Effector CD4-positive, alpha-beta T cell (primary cell): ENCODE results near the gene MYMK.

ENCODE experiments used
- DNase-seq: peaks from one replicate; pipeline ENCODE4 v3.0.0-alpha.2; 2020

The MYMK gene

DNA sequence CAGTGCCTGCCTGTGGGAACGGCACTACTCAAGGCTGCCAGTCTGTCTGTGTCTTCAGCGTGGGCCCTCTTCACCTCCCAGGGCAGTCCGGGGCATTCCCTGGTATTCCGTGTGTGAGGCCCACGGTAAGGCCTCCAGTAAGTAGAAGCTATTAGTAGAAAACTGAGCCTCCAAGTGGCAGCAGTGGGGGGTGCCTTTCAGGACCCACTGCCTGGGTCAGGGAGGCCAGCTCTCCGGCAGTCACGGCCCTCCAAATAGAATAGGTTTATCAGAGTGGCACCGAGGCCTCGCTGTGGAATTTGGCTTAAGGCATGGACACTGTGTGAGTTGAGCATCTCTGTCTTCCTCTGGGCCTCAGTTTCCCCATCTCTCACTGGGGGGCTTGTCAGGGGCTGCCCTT is 32.8 kb upstream of the MYMK start:
- DNase-seq: no peak

DNA sequence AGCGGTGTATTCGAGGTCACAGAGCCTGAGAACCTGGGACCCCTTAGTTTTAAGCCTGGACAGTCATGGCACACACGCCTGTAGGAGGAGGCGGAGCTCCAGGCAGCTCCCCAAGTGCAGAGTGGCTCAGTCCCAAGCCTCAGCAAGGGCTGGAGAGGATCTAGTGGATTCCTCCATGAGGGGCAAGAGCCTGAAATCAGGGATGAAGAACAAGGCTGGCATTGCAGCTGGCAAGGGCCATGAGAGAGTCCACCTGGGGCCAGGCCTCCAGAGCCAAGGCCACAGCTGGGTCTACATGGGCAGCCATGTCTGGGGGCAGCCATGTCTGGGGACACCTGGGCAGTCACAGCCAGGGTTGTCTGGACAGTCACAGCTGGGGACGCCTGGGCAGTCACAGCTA is 31.6 kb upstream of the MYMK start:
- no peak for DNase-seq

DNA sequence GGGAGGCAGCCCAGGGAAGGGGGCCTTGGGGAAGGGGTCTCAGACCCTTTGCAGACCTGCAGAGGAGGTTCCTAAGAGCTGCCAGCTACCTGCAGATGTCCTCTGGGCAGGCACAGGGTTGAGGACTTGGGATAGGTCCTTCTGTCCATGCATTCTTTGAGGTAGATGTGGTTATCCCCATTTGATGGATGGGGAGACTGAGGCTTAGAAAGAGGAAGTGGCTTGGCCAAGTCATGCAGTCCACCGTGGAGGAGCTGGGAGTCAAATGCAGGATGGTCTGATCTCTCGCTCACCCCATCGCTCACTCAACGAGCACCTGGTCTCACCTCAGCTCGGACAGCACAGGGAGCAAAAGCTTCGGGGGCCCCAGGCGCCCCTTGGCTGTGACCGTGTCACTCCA is 30.0 kb upstream of the MYMK start:
- no peak for DNase-seq

DNA sequence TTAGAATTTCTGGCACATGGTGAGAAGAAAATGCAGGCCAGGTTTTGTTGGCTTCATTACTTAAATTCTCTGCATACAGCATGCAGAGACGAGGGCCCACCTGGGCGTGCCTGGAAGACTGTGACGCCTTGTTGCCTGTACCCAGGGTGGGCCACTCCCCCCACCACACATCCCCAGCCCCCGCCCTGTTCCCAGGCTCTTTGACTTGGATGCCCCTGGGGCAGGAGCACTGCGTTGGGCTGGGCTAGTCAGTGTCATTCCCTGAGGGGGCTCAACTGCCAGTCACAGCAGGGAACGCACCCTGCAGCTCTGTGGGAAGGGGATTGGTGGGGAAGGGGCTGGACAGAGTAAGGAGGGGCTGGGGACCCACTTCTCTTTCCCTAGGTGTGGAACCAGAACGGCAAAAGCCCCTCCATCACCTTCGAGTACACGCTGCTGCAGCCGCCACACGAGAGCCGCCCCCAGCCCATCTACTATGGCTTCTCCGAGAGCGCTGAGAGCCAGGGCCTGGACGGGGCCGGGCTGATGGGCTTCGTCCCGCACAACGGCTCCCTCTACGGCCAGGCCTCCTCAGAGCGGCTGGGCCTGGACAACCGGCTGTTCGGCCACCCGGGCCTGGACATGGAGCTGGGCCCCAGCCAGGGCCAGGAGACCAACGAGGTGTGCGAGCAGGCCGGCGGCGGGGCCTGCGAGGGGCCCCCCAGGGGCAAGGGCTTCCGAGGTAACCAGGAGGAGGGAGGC is 29.4 kb upstream of the MYMK start:
- DNase-seq: no peak

DNA sequence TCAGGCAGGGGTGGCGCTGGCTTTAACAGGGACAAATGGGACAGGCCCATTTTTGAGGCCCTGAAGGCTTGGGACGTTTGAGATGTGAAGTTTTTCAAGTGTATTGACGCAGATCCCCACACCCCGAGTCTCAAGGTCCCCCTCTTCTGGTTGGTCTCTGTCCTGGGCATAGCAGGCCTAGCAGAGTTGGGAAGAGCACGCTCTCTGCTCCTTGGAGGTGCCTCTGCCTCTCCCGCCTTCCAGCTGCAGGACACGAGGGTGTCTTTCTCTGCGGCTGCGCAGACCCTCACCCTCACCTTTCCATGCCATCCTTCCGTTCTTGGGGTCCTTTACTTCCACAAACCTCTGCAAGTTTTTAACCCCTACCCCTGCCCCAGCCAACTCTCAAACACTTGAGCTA is 28.4 kb upstream of the MYMK start:
- no peak for DNase-seq

DNA sequence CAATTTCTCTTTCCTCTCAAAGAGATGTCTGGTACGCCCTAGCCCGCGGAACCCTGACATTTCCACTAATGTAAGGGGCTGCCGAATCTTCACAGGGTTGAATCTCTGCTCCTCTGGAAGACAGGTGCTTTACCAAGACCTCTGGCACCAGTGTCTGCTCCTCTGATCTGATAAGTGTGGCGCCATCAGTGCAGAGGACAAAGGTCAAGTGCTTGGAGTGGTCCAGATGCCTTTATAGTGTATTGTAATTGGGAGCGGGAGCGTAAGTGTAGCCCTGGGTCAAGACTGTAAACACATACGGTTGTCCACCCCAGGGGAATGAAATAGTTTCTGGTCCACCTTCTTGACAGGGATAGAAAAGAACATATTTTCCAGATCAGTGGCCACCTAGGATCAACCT is 27.5 kb upstream of the MYMK start:
- DNase-seq: no peak

DNA sequence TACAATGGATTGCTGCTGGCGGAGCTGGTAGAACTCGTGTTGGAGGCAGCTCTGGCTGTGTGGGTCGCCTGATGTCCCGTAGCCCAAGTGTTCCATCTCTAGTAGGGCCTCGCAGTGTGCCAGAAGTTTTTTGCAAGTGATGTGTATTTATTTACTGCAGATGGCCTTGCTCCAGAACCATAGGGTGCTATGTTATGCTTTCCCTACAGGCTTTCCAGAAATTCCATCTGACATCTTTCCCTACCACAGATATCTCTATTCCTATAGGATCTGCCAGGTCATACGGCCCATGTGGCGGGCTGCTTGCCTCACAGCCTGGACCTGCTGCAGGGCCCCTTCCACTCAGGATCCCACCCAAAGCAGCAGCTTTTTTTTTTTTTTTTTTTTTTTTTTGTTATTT is 26.7 kb upstream of the MYMK start:
- no peak for DNase-seq

DNA sequence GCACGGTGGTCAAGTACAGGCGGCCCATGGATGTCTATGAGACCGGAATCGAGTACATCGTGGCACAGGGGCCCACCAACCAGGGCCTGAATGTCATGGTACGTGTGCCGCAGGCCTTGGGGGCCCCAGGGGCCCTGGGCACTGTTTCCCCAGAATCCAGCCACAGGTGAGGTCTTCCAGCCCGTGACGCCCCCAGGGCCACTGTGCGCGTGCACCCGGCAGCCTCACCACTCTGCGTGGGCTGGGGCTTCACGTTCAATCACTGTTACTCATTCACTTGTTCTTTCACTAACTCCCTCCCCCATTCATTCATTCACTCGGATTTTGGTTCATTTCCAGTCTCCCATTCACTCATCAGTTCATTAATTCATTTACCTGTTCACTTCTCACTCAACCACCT is 22.4 kb upstream of the MYMK start:
- no peak for DNase-seq

DNA sequence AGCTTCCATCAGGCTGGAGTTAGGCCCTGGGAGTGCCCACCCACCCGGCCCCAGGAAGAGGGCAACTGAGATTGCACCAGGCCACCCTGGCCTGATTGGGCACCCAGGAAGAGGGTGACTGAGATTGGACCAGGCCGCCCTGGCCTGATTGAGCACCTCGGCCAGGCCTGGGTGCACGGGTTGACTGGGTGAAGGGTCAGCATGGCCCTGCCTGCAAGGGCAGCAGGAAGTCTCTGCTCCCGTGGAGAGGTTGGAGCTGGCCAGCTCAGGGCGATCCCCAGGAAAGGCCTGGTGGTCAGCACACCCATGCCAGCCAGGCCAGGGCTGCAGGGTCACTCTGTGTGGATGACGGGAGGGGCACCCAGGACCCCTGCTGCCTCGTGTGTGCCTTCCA is 21.5 kb upstream of the MYMK start:
- no peak for DNase-seq

DNA sequence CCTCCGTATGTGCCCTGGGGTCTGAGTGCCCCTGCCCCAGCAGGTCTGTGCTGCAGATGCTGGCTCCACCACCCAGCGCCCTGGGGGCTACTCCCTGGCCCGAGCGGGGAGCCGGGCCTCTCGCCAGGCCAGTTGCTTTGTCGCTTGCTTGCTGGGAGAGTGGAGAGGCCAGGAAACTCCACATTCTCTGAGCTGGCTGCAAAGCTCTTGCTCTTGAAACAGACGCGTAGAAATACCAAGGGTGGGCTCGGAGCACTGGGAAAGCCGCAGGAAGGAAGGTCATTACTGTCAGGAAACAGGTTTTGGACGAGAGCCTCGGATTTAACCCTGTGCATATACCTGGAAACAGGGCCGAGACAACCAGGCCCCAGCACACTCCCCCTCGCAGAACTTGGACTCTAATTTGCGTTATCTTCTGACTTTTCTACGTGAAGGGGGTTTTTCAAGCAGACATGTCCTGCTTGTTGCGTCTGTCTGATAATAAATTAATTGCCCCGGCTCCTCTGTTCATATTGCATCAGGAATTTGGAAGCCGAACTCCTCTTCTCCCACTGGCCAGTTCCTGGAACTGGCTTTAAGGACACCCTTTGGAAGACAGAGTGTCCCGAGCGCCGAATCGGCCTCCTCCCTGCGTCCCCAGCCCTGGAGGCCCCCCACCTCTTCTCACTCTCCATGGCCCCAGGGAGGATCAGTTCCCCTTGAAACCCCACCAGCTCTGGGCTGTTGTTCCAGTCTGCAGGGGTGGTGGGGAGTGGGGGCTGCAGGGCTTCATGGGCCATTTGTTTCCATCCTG is 20.9 kb upstream of the MYMK start:
- DNase-seq: no peak

DNA sequence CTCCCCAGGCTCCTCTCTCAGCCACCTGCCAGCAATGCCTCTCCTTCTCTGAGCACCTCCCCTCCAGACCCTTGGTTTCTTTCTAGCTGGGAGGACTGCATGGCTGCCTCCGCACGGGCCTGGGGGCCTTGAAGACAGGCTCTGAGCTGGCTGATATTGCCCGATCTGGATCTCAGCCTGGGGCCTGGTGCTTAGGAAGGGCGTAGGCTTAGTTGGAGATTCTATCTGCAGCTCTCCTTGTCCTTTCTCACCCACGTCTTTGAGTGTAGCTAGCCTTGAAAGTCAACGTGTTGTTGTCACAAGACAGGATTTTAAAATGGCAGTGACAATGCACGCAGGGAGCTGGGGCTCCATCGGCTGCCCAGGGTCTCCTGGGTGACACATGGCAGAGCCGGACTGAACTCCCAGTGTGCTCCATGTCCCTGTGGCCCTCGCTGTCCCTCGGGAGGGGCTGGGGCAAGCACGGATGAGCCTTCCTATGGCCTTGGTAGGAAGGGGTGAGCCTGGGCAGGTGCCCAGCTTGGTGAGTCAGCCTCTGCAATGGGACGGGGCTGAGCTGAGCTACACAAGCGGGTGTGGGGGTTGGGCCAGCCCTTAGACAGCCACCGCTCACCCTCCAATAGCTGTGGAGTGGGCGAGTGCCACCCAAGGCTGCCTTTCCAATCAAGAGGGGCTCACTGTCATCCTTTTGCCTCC is 19.2 kb upstream of the MYMK start:
- no peak for DNase-seq

DNA sequence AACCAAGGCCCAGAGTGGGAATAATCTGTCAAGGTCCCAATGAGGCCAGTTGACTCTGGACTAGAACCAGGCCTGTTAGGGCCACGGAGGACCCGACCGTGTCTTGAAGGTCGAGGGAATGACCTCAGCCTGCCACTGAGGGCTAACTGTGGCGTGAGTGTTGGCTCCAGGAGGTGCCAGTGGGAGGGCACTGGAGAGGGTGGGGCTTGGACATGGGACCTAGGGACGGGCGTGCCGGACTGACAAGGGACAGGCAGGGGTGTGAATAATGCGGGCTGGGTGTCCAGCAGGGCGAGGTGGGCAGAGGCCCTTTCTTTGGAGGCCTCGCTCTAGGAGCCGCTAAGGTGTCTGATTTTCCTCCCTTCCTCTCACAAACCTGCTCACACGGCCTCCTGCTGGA is 17.2 kb upstream of the MYMK start:
- no peak for DNase-seq

DNA sequence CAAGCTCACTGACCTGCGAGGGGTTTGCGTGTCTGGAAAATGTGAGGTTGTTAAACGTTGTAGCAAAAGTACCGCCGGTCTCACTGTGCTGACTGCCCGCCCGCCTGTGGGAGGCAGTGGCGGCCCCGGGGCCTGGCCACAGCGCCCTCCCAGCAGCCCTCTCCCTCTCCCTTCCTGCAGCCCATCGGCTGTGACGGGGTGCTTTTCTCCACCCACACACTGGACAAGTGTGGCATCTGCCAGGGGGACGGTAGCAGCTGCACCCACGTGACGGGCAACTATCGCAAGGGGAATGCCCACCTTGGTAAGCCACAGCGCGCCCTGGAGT is 15.9 kb upstream of the MYMK start:
- no peak for DNase-seq

DNA sequence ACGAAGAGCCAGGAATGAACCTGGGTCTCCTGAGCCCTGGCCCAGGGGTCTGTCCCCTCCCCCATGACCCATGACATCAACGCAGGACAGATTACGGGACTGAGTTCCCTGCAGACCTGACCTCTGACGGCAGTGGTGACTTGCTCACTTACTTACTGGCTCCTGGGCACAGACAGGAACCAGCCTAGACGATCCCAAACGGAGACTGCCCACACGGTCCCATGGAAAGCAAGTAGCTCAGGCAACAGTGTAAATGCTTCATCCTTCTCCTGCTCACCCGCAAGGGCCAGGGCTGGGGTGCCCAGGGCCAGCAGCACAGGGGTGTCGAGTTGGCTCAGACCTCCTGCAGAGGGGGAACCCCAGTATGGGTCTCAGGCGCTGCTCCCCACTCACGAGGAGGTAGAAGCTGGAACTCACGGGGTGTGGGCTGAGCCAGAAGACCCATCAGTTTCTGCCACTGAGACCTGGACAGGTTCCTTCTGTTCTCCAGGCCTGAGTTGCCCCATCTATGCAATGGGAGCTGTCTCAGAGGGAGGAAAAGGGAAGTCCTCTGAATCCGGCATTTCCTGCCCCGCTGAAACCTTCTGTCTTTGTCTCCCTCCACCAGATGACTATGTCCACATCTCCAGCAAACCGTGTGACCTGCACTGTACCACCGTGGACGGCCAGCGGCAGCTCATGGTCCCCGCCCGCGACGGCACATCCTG is 15.4 kb upstream of the MYMK start:
- DNase-seq: no peak

DNA sequence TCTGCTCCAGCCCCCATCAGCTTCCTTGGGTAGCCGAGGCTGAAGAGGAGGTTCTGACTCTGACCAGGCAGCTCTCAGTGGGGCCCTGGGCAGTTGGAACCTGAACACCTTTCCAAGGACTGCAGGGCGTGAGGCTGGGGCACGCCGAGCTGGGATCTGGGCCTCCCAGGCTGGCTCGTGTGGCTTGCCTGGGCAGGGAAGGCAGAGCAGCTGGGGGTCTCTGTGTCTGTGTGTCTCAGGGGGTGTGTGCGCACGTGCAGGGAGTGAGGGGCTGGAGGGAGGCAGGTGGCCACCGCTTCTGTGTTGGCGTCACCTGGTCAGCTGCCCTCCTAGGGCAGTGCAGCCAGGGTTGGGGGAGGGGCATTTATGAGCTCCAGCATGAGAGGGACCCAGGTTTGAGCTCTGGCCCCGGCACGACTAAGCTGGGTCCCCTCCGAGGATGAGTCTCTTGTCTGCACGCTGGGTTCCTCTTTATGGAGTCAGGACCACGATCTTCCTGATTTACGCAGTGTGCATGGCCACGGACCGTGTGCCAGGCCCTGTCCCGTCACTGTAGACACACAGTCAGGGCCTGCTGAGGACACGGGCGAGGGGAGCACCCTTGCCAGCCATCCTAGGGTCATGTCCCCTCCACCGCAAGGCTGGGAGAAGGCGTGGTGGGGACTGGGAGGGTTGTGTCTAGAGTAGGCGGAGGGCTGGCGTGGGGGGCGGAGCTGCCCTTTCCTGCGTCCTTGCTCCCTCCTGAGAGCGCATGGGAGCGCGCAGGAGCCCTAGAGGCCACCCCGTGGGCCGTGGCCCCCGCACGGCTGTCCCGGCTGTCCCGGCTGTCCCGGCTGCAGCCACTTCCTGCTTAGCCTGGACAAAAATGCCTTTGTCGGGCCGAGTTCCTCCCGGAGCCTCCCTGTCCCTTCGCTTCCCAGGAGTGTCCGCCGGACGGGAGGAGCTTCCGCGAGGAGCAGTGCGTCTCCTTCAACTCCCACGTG is 14.4 kb upstream of the MYMK start:
- DNase-seq: no peak

DNA sequence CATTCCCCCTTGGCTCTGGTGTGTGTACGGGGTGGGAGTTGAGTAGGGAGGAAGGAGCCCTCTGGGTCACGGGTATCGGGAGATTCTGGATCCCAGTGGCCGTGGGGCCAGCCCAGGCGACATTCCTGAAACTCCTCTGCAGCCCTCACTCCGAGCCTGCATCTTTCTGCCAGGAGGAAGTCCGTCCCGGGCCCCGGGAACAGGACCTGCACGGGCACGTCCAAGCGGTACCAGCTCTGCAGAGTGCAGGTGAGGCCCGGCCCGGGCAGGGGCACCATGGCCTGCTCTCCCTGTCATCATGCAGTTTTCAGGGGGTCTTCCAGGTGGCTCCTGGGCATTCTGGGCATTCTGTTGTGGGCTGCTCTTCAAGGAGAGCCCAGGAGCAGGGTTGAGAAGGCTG is 13.4 kb upstream of the MYMK start:
- no peak for DNase-seq

DNA sequence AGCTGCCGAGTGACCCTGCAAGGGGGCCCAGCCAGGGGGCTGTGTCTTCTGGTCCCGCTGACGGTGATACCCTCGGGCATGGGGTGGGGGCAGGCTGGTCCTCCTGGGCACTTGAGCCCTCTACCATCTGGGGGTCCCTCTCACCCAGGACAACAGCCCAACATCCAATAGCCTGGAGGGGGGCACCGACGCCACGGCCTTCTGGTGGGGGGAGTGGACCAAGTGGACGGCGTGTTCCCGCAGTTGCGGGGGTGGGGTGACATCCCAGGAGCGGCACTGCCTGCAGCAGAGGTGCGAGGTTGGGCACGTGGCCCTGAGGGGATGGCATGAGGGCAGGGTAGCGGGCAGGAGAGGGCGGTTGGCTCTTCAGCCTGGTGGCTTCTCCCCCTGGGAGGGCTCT is 12.5 kb upstream of the MYMK start:
- no peak for DNase-seq

DNA sequence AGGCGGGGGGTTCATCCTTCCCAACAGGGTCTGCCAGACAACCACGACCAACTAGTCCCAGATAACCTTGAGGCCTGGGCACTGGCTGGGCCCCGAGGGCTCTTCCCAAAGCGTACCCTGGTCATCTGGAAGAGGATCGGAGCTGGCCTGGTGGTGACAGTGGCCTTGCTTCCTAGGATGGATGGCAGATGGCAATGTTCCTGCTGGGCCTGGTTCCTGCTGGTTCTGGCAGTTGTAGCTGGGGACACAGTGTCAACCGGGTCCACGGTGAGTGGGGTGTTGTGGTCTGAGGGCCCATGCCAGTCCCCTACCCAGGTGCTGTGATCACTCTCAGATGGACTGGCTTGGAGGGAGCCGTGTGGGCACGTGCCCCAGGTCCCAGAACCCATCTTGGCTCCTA is 11.8 kb upstream of the MYMK start:
- DNase-seq: no peak

DNA sequence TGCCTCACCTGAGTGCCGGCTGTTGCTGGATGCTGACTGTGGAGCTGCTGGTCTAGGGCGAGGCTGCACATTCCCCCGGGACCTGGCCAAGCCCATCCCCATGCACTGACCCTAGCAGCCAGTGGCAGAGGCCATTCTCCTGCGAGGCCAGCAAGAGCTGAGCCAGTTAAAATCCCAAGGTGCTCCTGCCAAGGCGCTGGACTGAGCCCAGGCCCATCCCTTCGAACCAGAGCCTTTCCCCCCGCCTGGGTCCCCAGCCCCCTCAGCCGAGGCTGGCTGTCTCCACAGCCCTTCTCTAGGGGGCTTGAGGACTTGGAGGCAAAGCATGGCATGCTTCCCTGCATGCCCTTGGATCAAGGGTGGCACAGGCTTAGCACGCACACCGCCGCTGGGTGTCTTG is 11.3 kb upstream of the MYMK start:
- DNase-seq: no peak

DNA sequence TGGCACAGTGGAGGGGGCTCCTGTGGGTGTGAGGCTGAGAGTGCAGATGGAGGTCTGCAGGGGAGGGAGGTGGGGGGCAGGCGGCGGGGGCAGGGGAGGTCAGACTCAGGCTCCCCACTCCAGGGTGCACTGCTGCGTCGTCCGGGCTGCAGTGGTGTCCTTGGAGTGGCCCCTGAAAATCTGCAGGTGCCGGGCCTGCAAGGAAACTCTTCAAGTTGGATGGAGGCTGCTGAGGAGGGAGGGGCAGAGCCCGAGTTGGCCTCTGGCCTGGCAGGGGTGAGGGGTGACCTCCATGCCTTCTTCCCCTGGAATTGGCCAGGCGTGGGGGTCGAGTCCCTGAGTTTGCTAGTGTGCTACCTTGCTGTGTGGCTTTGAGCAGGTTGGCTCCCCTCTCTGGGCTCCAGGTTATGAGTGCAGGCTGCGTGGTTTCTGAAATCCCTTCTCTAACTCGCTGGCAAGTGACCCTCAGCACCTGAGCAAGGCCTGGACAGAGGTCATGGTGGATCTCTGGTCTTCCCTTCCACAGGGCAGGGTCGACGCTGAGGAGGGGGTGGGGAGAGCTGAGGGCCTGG is 10.6 kb upstream of the MYMK start:
- DNase-seq: no peak

DNA sequence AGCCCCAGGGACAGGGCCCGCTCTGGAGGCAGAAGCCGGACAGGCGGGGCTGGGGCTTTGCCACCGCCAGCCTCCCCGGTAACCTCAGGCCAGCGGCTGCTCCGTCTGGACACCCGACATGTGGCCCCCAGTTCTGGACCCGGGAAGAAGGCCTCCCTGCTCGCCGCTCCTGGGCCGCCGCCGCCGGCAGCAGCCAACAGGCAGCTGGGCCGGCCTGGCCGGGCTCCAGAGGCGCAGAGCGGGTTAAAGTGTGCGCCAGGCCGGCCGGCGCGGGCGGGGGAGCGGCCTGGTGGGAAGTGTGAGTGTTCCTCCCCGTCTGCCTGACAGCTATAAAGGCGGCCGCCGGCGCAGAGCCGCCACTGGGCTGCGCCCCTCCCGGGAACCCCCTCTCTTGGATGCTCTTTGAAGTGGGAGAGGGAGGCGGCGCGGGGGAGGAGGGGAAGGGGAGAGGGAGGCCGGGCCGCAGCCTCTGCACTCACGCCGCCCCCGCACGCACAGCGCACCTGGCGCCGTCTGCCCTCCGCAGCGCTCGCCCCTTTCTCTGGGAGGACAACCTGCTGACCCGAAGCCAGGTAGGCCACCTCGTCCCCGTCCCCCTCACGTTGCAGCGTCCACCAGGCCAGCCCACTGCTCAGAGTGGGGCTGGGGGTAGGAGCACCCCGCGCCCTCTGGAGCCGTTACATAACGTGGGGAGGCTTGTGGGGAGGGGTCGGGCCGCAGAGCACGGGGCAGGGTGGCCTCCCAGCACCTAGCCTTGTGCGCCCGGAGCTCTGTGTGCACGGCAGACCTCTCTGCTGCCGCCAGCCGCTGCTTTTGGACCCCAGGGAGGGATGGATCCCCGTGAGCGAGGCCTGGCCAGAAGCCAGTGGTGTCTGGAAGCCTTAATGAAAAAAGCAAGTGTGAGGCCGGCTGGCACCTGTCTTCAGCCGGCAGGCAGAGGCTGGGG is 9.9 kb upstream of the MYMK start, which contains the start of gene ADAMTSL2:
Gene ADAMTSL2 (plus strand): TSS at position 359 of the 946 bp plus-strand sequence. CDS start 2,009 bp downstream, outside the sequence.
- no peak for DNase-seq
